Activated CD4-positive, CD25-positive, alpha-beta regulatory T cell treated with anti-CD3 and anti-CD28 coated beads, Interleukin-2, amount 50 U/mL, for 16 hours (primary cell): Measurements from ENCODE around the gene TTC12.
"Not testable (repeated sequence)": the region's sequence is repeated elsewhere in the genome, so short reads cannot be mapped to it uniquely, and the experiment has no call there.

Source experiments
- DNase-seq: peaks from one replicate; pipeline ENCODE4 v3.0.0-alpha.2; 2020; ENCODE audit warnings: low read depth, low spot score

Gene TTC12

DNA sequence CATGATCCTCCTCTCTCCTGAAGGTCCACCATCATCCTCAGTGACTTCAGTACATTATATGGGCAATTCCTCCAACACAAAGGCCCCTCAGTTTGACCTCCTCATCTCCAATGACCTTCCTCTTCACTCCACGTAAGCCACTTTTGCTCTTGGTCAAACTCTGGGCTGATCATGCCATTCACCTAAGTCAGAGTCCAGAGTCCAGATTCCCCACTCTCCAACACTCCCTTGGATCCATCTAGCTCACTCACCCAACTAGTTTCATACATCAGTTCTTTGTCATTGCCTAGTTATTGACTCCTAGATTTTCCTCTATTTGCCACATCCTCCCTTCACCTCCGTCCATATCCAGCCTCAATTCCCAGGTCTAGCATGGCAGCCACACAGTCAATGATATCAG, 30.5 kb upstream of the TTC12 start:
- DNase-seq = no peak

DNA sequence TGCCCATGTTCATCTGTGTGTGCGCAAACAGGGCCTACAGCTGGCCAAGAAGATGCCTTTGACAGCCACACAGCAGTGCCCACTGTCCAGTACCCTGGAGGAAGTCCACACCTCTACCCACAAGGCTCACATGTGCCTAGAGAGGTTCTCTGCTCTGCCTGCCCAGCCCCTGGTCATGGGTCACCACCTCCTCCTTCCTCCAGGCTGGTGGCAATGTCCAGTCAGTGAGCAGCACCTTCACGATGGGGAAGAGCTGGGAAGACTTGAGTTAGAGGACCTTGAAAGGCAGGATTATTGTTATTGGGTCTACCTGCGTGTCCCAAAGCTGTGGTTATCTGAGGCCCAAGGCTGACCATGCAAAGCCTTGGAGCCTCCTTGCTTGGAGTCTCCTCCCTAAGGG, 28.4 kb upstream of the TTC12 start:
- DNase-seq = no peak

DNA sequence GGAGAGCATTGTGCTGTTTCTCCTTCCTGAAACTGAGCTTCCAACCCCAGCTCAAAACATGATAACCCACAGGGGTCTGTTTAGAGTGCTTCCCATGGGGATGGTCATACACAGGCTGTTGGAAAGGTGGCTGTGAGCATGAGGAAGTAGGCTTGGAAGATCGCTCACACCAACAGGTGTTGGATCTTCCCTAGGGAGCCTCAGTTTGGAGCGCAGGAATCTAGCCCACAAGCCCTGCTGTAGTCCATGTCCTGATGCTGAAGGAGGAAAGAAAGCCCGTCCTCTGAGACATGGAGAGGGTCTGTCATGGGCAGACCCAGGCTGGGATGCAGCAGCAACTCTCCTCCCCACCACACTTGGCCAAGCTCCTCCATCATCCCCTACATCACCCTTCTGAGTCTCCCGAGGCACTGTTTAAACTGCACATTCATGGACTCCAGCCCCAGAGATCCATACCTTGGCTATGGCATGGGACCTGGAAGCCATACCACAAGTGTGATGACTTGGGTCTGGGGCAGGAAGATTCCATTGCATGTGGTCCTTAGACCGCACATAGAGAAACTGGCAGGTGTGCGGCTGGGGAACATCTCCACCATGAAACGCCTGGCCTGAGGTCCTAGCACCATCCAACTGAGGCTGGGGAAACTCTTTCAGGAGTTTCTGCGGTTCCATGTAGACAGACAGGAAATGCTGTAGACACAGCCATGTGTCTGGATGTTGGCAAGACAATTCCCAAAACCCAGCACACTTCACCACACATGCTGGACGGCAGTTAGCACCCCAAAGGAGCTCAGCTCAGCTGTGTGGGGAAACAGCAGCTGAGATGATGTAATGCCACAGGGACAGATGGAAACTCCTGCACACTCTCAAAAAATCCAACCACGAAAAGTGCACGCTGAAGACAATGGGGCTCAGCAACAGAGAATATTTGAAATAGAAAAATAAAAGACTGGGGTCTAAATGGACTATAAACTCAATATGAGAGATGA, 27.6 kb upstream of the TTC12 start:
- no peak for DNase-seq

DNA sequence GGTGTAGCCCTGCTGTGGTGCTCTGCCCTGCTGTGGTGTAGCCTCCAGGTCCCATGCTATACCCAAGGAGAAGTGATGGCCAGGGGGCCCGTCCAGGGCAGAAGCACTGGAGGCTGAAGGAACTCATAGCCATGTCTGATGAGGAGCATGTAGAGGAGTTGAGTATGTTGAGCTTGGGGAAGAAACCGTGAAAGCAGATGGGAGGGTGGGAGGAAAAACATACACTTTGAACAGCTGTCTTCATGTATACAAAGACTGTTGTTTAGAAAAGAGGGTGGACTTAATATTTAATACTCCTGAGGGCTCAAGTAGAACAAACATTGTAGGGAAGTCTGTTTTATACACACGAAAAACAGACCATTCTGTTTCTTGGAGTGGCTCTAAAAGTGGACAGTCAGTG, 26.6 kb upstream of the TTC12 start:
- DNase-seq = no peak

- DNase-seq = no peak
These were observed 26.0 kb upstream of the TTC12 start for GRCh38 chr11:113288286-113288863.

DNA sequence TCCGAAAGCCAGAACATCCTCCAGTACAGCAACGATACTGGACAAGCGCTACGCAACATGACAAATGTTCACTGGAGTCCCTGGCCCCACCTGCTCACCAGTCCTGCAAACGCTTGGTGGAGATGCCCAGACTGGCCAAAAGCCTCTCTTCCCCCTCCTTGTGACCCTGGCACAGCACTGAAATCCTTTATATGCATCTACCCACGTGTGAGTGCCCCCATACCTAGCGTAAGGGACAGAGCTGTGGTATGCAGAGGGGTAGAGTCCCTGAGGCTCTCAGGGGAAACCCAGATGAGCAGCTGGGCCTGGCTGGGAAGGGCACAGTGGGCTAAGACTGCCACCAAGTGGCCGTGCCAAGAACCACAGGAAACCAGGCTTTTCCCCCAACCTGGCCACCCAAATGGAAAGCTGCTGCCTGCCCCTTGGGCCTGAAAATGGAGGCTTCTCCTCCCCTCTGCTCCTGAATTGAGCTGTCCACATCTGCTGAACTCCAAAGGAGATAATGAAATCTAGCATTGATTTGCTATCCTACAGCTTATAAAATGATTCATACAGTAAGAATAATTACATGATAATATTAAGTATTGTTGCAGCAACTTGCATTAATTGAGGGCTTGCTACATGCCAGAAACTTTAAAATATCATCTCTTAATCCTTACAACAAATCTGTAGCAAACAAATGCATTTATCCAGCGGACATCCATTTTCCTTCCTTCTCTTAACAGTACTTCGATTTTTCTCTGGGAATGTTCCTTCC, 24.8 kb upstream of the TTC12 start:
- peak; percentile 21 for DNase-seq

DNA sequence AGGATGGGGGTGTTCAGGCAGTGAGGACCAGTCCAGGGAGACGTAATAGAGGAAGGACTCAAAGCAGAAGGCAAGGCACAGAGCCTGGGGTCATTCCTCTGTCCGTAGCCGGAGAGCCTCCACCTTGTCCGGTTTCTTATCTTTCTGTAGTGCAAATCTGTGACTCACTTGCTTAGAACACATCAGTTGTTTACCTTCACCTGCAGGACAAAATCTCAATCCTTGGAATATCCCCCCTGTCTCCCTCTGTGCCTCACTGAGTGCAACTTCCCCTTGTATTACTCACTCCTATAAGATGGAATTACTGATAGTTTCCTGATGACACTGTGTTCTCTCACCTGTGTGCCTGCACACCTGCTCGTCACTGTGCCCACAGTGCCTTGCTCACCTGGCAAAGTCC, 20.4 kb upstream of the TTC12 start:
- DNase-seq = no peak

- no peak for DNase-seq
These were observed 18.4 kb upstream of the TTC12 start for GRCh38 chr11:113295993-113296392.

- DNase-seq = no peak
These were observed 17.8 kb upstream of the TTC12 start for GRCh38 chr11:113296447-113297205.

- not testable (repeated sequence) for DNase-seq
These were observed 15.9 kb upstream of the TTC12 start for GRCh38 chr11:113298496-113298895.

DNA sequence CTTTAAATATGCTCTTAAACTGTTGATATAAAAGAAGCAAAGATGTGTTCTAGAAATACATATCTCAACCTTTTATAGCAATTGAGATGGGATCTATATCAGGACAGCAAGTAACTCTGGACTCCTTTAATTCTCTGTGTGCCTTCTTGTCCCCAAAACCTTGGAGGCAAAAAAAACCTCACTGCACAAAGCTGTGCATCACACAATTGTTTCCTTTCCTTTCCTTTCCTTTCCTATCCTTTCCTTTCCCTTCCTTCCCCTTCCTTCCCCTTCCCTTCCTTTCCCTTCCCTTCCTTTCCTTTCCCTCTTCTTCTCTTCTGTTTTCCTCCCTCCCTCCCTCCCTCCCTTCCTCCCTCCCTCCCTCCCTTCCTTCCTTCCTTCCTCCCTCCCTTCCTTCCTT, 9.5 kb upstream of the TTC12 start:
- DNase-seq = no peak

DNA sequence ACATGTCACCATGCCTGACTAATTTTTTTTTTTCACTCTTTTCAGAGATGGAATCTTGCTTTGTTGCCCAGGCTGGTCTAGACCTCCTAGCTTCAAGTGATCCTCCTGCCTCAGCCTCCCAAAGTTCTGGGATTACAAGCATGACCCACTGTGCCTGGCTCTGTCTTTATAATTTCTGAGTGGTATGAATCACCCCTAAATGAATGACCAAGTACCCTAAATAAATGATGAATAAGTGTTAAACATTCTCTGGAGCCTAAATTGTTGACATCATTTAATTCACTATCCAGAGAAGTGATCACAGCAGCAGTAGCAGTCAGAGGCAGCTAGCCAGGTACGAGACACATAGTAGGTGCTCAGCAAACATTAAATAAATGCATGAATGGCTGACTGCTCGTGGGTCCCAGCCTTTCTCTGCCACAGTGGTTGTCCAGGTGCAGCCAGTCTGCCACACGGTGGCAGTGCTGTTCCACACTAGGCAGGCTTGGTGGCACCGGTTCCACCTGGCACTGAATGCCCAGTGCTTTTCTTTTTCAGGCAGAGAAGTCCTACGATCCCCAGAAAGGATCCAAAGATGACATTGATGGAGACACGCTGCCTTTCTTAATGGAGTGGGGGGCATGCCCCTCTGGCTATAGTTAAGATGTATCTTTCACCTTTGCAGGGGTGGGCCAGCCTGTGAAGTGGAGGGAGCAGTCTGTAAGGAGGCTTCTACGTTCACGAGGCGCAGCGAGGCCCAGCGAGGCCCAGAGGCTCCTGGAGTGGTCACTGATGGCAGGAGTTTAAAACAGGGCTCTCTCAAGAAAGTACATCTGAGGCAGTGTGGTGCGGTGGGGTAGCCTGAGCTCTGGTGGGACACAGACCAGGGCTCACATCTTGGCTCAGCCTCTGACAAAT, 8.7 kb upstream of the TTC12 start:
- DNase-seq = peak; percentile 40

DNA sequence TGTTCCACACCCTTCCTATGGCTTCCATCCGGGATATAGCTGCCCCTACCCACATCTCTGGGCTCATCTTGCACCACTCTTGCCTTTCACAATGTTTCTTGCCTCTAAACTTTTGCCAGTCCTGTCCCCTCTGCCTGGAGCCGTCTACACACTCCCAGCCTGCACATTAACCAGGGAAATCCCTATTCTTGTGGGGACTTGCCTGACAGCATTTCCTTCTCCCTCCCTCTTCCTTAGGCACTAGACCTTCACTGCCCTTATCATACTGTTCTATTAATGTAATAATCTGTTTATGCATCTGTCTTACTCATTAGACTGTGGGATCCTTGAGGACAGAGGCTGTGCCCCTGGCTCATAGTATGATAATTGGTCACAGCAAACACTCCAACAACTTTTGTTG, 5.8 kb upstream of the TTC12 start:
- no peak for DNase-seq

GRCh38 chr11:113311536-113311935, 2.8 kb upstream of the TTC12 start:
- no peak for DNase-seq

GRCh38 chr11:113313601-113314000, 782 bp upstream of the TTC12 start:
- no peak for DNase-seq

DNA sequence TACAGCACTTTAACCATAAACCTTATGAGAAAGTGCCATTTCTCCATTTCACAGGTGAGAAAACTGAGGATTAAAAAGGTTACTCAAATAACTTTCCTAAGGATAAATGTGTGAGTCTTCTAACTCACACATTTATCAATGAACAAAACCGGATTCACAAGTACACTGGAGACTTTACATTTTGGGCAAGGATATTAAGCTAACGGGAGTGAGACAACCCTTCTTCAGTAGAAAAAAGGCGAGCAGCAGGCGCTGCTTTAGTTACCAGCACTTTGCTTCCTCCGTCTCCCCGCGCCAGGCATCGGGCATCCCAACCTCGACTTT, 356 bp upstream of the TTC12 start:
- no peak for DNase-seq

DNA sequence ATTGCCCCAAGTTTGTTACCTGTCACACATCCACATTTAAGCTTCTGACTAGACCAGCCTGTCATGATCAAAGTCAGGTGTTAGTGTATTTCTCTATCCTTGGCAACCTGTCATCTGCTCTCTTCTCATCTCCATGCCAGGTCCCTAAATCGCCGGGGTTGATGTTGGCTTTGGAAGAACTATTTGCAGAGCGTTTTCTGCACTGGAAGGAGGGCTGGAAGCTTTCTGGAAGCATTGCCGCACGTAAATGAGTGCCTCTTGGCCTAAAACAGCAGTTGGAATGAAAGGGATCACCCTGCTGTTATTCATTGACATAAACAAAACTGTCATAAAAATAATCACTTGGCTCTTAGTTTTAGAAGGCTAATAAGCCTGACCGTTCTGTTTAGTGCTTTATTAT, 1.4 kb downstream of the TTC12 start:
- DNase-seq = no peak

- no peak for DNase-seq
These were observed 1.9 kb downstream of the TTC12 start for GRCh38 chr11:113316256-113316655.

DNA sequence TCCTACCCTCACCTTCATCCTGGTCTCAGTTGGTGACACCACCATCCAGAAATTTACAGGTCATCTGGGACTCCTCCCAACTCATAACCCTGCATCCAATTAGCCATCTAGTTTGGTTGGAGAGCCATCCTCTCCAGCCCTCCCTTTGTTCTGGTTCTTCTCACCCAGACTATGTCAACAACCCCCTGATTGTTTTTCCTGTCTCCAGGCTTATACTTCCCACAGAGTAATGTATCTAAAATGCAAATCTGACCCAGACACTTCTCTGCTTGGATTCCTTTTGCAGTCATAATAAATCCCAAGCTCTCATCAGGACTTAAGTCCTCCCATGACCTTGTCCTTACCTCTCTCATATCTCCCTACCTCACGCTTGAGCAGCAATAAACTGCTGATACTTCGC, 3.0 kb downstream of the TTC12 start:
- no peak for DNase-seq

GRCh38 chr11:113319085-113319484, 4.7 kb downstream of the TTC12 start:
- DNase-seq = no peak

DNA sequence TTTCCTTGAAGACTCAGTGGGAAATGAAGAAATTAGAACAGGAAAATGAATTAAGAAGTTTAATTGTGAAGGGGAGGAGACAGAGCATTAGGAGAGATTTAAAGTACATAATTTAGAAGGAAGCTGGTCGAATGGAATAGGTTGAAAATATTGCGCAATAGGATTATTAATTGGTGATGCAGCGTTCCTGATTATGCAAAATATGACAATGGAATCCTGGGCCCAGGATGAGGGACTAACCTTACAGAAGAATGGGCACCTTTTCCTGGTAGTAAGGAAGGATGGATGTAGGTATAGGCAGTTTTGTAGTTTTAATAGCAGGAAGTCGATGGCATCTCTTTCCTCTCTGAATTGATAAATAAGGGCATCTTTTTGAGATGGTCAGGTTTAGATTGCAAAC, 7.8 kb downstream of the TTC12 start:
- DNase-seq = no peak
